PFSK-1 (cell line): ENCODE measurements around the gene ARHGAP12.

Experiments used
- POLR2AphosphoS5 ChIP-seq: IDR thresholded peaks from 2 replicates; pipeline ENCODE4 v1.6.1; 2012; ENCODE audit warnings: low read depth, mild to moderate bottlenecking, control low read depth, low read length, moderate library complexity
- SIN3A ChIP-seq: IDR thresholded peaks from 2 replicates; pipeline ENCODE4 v1.6.1; 2012; ENCODE audit warnings: mild to moderate bottlenecking, low read length, moderate library complexity, borderline replicate concordance; ENCODE audit not compliant: insufficient read depth

DNA sequence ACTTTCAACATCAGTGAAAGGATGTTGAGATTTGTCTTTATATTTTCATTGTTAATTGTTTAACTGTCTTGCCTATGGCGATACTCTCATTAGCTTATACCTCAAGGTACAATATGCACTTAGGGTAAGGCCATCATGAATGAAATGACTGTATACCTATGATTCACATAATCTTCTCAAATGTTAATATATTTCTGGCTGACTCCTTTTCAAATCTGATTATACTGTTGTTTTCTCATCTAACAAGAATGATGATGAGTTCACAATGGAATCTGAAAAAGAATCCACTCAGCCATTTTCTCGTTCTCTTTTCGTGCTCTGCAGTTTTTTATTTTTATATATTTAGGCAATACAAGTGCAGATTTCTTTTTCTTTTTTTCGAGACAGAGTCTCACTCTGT is 159.1 kb downstream of the ARHGAP12 start:
- TF ChIP-seq SIN3A (no peak), POLR2AphosphoS5 (no peak)
